ENCODE data around the gene RSBN1.

The RSBN1 gene

DNA sequence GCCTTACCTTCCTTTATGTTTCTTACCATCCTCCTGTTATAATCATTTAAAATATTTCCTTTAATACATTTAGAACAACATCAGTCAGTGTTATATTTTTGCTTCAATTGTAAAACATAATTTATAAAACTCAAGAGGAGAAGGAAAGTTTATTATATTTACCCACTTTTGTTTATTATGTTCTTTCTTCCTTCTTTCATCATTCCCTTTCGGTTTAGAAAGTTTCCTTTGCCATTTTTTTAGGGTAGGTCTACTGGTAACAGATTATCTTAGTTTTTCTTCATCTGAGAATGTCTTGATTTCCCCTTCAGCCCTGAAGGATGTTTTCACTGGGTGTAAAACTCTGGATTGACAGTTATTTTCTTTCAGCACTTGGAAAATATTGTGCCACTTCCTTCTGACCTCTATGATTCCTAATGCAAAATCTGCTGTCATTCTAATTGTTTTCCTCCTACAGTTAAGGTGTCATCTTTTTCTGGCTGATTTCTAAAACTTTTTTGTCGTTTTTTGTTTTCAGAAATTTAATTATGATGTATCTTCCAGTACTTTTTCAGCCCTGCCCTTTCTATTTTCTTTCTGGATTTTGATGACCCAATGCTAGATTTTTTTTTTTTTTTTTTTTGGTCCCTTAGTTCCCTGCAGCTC, 34.2 kb upstream of the RSBN1 start:
- H3K9me3 ChIP-seq (ENCODE audit: low read length), result no peaks in the 10 kb centered on the region
- H3K36me3 ChIP-seq (ENCODE audit: insufficient read depth, low read length), result no peaks in the 10 kb centered on the region
- no peak overlapping the region for H2AFZ ChIP-seq (ENCODE audit: low read depth, low read length)
- no peaks in the 10 kb centered on the region for H3K27me3 ChIP-seq (ENCODE audit: insufficient read depth, low read length)
- no peaks in the 10 kb centered on the region for H3K4me1 ChIP-seq (ENCODE audit: insufficient read depth, low read length)
- no peak overlapping the region for H3K4me3 ChIP-seq (ENCODE audit: low read length)

DNA sequence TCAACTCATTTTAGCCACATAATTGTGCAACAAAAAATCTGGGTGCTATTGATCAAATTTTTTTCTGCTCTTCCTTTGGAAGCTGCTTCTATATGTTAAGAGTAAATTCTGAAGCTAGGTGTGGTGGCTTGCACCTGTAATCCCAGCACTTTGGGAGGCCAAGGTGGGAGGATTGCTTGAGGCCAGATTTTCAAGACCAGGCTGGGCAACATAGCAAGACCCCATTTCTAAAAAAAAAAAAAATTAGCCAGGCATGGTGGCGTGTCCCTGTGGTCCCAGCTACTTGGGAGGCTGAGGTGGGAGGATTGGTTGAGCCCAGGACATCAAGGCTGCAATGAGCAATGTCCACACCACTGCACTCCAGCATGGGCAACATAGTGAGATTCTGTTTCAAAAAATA, 24.3 kb upstream of the RSBN1 start:
- Histone ChIP-seq H3K9me3 (ENCODE audit: low read length) (no peaks in the 10 kb centered on the region), H3K27me3 (ENCODE audit: insufficient read depth, low read length) (peaks cover 4% of the 10 kb centered on the region), H3K4me3 (ENCODE audit: low read length) (no peak overlapping the region), H3K36me3 (ENCODE audit: insufficient read depth, low read length) (no peaks in the 10 kb centered on the region), H2AFZ (ENCODE audit: low read depth, low read length) (no peak overlapping the region), H3K4me1 (ENCODE audit: insufficient read depth, low read length) (no peaks in the 10 kb centered on the region)

DNA sequence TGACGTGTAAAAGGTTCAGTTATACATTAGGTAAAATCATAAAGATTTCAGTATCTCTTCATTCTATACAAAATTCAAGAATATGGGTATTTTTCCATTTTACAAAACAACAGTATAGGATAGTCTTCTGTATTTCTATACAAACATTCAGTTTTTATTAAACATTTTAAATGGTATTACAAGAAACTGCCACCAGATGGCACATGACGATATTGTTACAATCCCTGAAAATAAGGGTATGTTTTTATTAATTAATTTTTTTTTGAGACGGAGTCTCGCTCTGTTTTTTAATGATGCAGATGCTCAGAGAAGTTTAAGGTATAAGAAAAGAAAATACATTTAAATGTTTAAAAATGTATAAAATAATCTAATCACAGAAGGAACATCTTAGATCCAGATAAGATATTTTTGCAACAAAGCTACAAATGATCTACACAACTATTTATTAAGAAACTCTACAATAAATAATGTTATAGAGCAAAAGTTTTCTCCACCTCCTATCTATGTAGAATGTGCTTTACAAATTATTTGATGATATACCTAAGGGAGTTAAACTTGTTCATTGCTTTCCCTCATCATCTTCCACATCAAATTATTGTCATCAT, 23.5 kb upstream of the RSBN1 start:
- Histone ChIP-seq H3K4me1 (ENCODE audit: insufficient read depth, low read length) (no peaks in the 10 kb centered on the region), H3K36me3 (ENCODE audit: insufficient read depth, low read length) (no peaks in the 10 kb centered on the region), H3K4me3 (ENCODE audit: low read length) (no peak overlapping the region), H3K9me3 (ENCODE audit: low read length) (no peaks in the 10 kb centered on the region), H3K27me3 (ENCODE audit: insufficient read depth, low read length) (peaks cover 4% of the 10 kb centered on the region), H2AFZ (ENCODE audit: low read depth, low read length) (no peak overlapping the region)

- Histone ChIP-seq H3K4me3 (ENCODE audit: low read length) (no peak overlapping the region), H3K36me3 (ENCODE audit: insufficient read depth, low read length) (no peaks in the 10 kb centered on the region), H3K4me1 (ENCODE audit: insufficient read depth, low read length) (no peaks in the 10 kb centered on the region), H2AFZ (ENCODE audit: low read depth, low read length) (no peak overlapping the region), H3K9me3 (ENCODE audit: low read length) (no peaks in the 10 kb centered on the region), H3K27me3 (ENCODE audit: insufficient read depth, low read length) (peaks cover 4% of the 10 kb centered on the region)
These were observed 22.4 kb upstream of the RSBN1 start for GRCh38 chr1:113834716-113835115.

GRCh38 chr1:113830039-113830438, 17.8 kb upstream of the RSBN1 start:
- Histone ChIP-seq H3K36me3 (ENCODE audit: insufficient read depth, low read length) (no peaks in the 10 kb centered on the region), H3K27me3 (ENCODE audit: insufficient read depth, low read length) (no peaks in the 10 kb centered on the region), H3K4me1 (ENCODE audit: insufficient read depth, low read length) (no peaks in the 10 kb centered on the region), H2AFZ (ENCODE audit: low read depth, low read length) (no peak overlapping the region), H3K9me3 (ENCODE audit: low read length) (no peaks in the 10 kb centered on the region), H3K4me3 (ENCODE audit: low read length) (no peak overlapping the region)

DNA sequence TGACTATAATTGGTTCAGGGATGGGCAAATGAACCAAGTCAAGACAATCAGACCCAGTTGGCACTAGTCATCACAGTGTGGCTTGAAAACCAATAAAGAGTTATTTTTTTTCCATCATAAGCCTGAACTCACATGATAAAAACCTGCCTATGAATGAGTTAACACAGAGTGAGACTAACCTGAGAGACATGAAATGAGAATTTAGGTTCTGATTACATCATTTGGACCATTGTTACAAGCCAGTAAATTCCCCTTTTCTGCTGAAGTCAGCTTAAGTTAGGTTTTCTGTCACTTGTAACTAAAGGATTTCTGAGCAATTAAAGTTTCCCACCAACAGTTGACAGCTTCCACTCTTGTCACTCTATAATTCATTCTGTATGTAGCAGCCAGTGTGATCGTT, 9.6 kb upstream of the RSBN1 start:
- Histone ChIP-seq H2AFZ (ENCODE audit: low read depth, low read length) (no peak overlapping the region), H3K4me3 (ENCODE audit: low read length) (no peak overlapping the region), H3K36me3 (ENCODE audit: insufficient read depth, low read length) (no peaks in the 10 kb centered on the region), H3K27me3 (ENCODE audit: insufficient read depth, low read length) (no peaks in the 10 kb centered on the region), H3K9me3 (ENCODE audit: low read length) (no peaks in the 10 kb centered on the region), H3K4me1 (ENCODE audit: insufficient read depth, low read length) (no peaks in the 10 kb centered on the region)

GRCh38 chr1:113818578-113818977, 6.3 kb upstream of the RSBN1 start:
- Histone ChIP-seq H2AFZ (ENCODE audit: low read depth, low read length) (no peak overlapping the region), H3K9me3 (ENCODE audit: low read length) (no peaks in the 10 kb centered on the region), H3K4me1 (ENCODE audit: insufficient read depth, low read length) (no peaks in the 10 kb centered on the region), H3K27me3 (ENCODE audit: insufficient read depth, low read length) (no peaks in the 10 kb centered on the region), H3K4me3 (ENCODE audit: low read length) (no peak overlapping the region), H3K36me3 (ENCODE audit: insufficient read depth, low read length) (no peaks in the 10 kb centered on the region)

GRCh38 chr1:113813218-113813617, 942 bp upstream of the RSBN1 start:
- Histone ChIP-seq H3K4me1 (ENCODE audit: insufficient read depth, low read length) (peaks cover 10% of the 10 kb centered on the region), H2AFZ (ENCODE audit: low read depth, low read length) (no peak overlapping the region), H3K27me3 (ENCODE audit: insufficient read depth, low read length) (no peaks in the 10 kb centered on the region), H3K36me3 (ENCODE audit: insufficient read depth, low read length) (peaks cover 4% of the 10 kb centered on the region), H3K9me3 (ENCODE audit: low read length) (no peaks in the 10 kb centered on the region), H3K4me3 (ENCODE audit: low read length) (no peak overlapping the region)

DNA sequence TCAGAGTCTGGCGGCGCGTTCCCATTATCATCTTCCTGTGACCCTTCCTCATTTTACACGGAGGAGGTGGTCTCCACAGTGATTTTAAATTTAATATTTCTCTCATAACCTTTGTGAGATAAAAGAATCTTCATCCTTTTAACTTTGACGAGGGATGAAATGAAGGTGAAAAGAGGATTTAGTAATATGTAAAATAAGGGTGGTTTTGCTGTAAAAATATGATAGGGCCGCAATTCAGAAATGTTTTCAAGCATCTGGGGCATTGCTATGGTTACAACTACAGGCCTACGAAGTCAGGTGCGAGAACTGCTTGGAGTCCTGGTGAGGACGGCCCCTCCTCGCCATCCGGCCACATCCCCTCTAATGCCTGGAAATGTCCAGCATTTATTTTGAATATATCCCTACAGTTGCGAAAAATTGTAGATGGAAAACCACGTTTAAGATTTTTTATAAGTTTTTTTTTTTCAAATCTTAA, 422 bp upstream of the RSBN1 start:
- Histone ChIP-seq H3K27me3 (ENCODE audit: insufficient read depth, low read length) (no peaks in the 10 kb centered on the region), H3K4me1 (ENCODE audit: insufficient read depth, low read length) (peaks cover 10% of the 10 kb centered on the region), H3K36me3 (ENCODE audit: insufficient read depth, low read length) (peaks cover 4% of the 10 kb centered on the region), H3K4me3 (ENCODE audit: low read length) (peak overlapping the region; percentile 57), H3K9me3 (ENCODE audit: low read length) (peaks cover 2% of the 10 kb centered on the region), H2AFZ (ENCODE audit: low read depth, low read length) (peak overlapping the region; percentile 91)

- Histone ChIP-seq H3K9me3 (ENCODE audit: low read length) (peaks cover 7% of the 10 kb centered on the region), H3K36me3 (ENCODE audit: insufficient read depth, low read length) (peaks cover 4% of the 10 kb centered on the region), H3K4me1 (ENCODE audit: insufficient read depth, low read length) (peaks cover 10% of the 10 kb centered on the region), H2AFZ (ENCODE audit: low read depth, low read length) (peak overlapping the region; percentile 3), H3K4me3 (ENCODE audit: low read length) (peak overlapping the region; percentile 88), H3K27me3 (ENCODE audit: insufficient read depth, low read length) (no peaks in the 10 kb centered on the region)
These were observed 954 bp downstream of the RSBN1 start for GRCh38 chr1:113811156-113811887.

GRCh38 chr1:113809670-113810602, 2.3 kb downstream of the RSBN1 start:
- Histone ChIP-seq H2AFZ (ENCODE audit: low read depth, low read length) (no peak overlapping the region), H3K27me3 (ENCODE audit: insufficient read depth, low read length) (no peaks in the 10 kb centered on the region), H3K4me1 (ENCODE audit: insufficient read depth, low read length) (peaks cover 10% of the 10 kb centered on the region), H3K4me3 (ENCODE audit: low read length) (peak overlapping the region; percentile 88), H3K9me3 (ENCODE audit: low read length) (peaks cover 13% of the 10 kb centered on the region), H3K36me3 (ENCODE audit: insufficient read depth, low read length) (peaks cover 6% of the 10 kb centered on the region)

GRCh38 chr1:113808450-113809195, 3.7 kb downstream of the RSBN1 start:
- Histone ChIP-seq H3K9me3 (ENCODE audit: low read length) (peaks cover 13% of the 10 kb centered on the region), H3K4me3 (ENCODE audit: low read length) (no peak overlapping the region)

More at GRCh38 chr1:113808450-113809195, 3.7 kb downstream of the RSBN1 start:
- Histone ChIP-seq H3K27me3 (ENCODE audit: insufficient read depth, low read length) (no peaks in the 10 kb centered on the region), H3K36me3 (ENCODE audit: insufficient read depth, low read length) (peaks cover 6% of the 10 kb centered on the region), H2AFZ (ENCODE audit: low read depth, low read length) (no peak overlapping the region), H3K4me1 (ENCODE audit: insufficient read depth, low read length) (peaks cover 10% of the 10 kb centered on the region)
